Measurements from ENCODE around the gene SCAMP4.

GRCh38 chr19:1913781-1914577 lies 8.8 kb downstream of the SCAMP4 start:
- TF ChIP-seq CTCF (IDR thresholded peaks at IDR 0.05) (no peak), POLR2AphosphoS5 (IDR thresholded peaks at IDR 0.05; ENCODE audit: low read depth, low read length) (no peak), USF1 (IDR thresholded peaks at IDR 0.05; ENCODE audit: borderline replicate concordance, low read depth) (no peak), EP300 (IDR thresholded peaks at IDR 0.05; ENCODE audit: borderline replicate concordance in 1 of 2, low read depth in 1 of 2, low read length in 1 of 2) (no peak), TAF1 (IDR thresholded peaks at IDR 0.05; ENCODE audit: borderline replicate concordance, low read depth, low read length) (no peak), YY1 (IDR thresholded peaks at IDR 0.05; ENCODE audit: low read depth) (no peak), TCF12 (IDR thresholded peaks at IDR 0.05) (no peak), RAD21 (IDR thresholded peaks at IDR 0.05; ENCODE audit: low read length) (no peak), NRF1 (IDR thresholded peaks at IDR 0.05; ENCODE audit: low read depth, low read length) (no peak), CHD2 (IDR thresholded peaks at IDR 0.05; ENCODE audit: low read length, partially characterized antibody) (no peak), MAX (IDR thresholded peaks at IDR 0.05; ENCODE audit: low read depth) (no peak), ZBTB33 (IDR thresholded peaks at IDR 0.05; ENCODE audit: borderline replicate concordance, low read depth) (no peak)
